GM18499 (cell line): ENCODE measurements around the gene ZNF536.
"Not testable (repeated sequence)": the region's sequence is repeated elsewhere in the genome, so short reads cannot be mapped to it uniquely, and the experiment has no call there.

Experiments used
- ATAC-seq: cut with Tn5 transposase; IDR thresholded peaks from one replicate; pipeline ENCODE4 v1.9.1; 2021; ENCODE audit warnings: moderate number of reproducible peaks; ENCODE audit not compliant: insufficient read depth, unreplicated experiment

Gene ZNF536

GRCh38 chr19:30469774-30470173 lies 97.6 kb downstream of the ZNF536 start:
- no peak for ATAC-seq

- no peak for ATAC-seq
Measured at GRCh38 chr19:30471441-30471840, 99.3 kb downstream of the ZNF536 start.

GRCh38 chr19:30473334-30473867 lies 101.2 kb downstream of the ZNF536 start:
- no peak for ATAC-seq

- ATAC-seq: no peak
Measured at GRCh38 chr19:30476997-30477396, 104.8 kb downstream of the ZNF536 start.

GRCh38 chr19:30479231-30479630 lies 107.0 kb downstream of the ZNF536 start:
- no peak for ATAC-seq

GRCh38 chr19:30480097-30480496 lies 107.9 kb downstream of the ZNF536 start:
- no peak for ATAC-seq

- no peak for ATAC-seq
Measured at GRCh38 chr19:30481063-30481462, 108.9 kb downstream of the ZNF536 start.

GRCh38 chr19:30481823-30482222 lies 109.6 kb downstream of the ZNF536 start:
- ATAC-seq: no peak

GRCh38 chr19:30482956-30483355 lies 110.8 kb downstream of the ZNF536 start:
- no peak for ATAC-seq

- ATAC-seq: not testable (repeated sequence)
Measured at GRCh38 chr19:30486250-30486649, 114.1 kb downstream of the ZNF536 start.

- no peak for ATAC-seq
Measured at GRCh38 chr19:30487178-30487577, 115.0 kb downstream of the ZNF536 start.

- ATAC-seq: no peak
Measured at GRCh38 chr19:30488191-30488590, 116.0 kb downstream of the ZNF536 start.

- no peak for ATAC-seq
Measured at GRCh38 chr19:30490760-30491159, 118.6 kb downstream of the ZNF536 start.

- no peak for ATAC-seq
Measured at GRCh38 chr19:30492586-30493270, 120.5 kb downstream of the ZNF536 start.

GRCh38 chr19:30497034-30497433 lies 124.8 kb downstream of the ZNF536 start:
- no peak for ATAC-seq

GRCh38 chr19:30498085-30498484 lies 125.9 kb downstream of the ZNF536 start:
- not testable (repeated sequence) for ATAC-seq

GRCh38 chr19:30498707-30499106 lies 126.5 kb downstream of the ZNF536 start:
- ATAC-seq: no peak

- no peak for ATAC-seq
Measured at GRCh38 chr19:30504272-30504671, 132.1 kb downstream of the ZNF536 start.

- no peak for ATAC-seq
Measured at GRCh38 chr19:30512176-30513081, 140.2 kb downstream of the ZNF536 start.

- ATAC-seq: no peak
Measured at GRCh38 chr19:30513082-30513411, 140.9 kb downstream of the ZNF536 start.

GRCh38 chr19:30516111-30516510 lies 143.9 kb downstream of the ZNF536 start:
- no peak for ATAC-seq
